K562 (cell line): ENCODE data around the gene GET3. TPM values are rescaled to one million over a fixed set of nuclear protein-coding genes. Genes with fewer than 3 reads are reported as not detected.
A peak's percentile ranks its signal among the peaks of the same experiment; 100 is the strongest.

ENCODE experiments used
- BACH1 ChIP-seq: fragments of 200-800 bp; sonication (Bioruptor generic); IDR thresholded peaks from 2 replicates; pipeline ENCODE4 v1.6.1; 2016; ENCODE audit warnings: missing genetic modification characterization, missing compliant biosample characterization
- GTF2F1 ChIP-seq: IDR thresholded peaks from 2 replicates; pipeline ENCODE4 v1.6.1; 2011; ENCODE audit warnings: low read depth, low read length, improper control_type of control experiment
- HLTF ChIP-seq: fragments of 450-650 bp; IDR thresholded peaks from 2 replicates; pipeline ENCODE4 v1.6.1; 2016
- KLF13 ChIP-seq: fragments of 450-650 bp; IDR thresholded peaks from 2 replicates; pipeline ENCODE4 v1.6.1; 2016; ENCODE audit warnings: missing genetic modification characterization, low read depth, mild to moderate bottlenecking, missing compliant biosample characterization, moderate library complexity, borderline replicate concordance
- KLF6 ChIP-seq: fragments of 250-450 bp; sonication (Bioruptor Pico); IDR thresholded peaks from 2 replicates; pipeline ENCODE4 v1.4.0; 2020; ENCODE audit warnings: mild to moderate bottlenecking, moderate library complexity, borderline replicate concordance
- MAZ ChIP-seq, 2 experiments: fragments of 450-650 bp in 1 of 2; sonication (generic) in 1 of 2; formaldehyde crosslinking; IDR thresholded peaks in 1 of 2; conservative IDR thresholded peaks in 1 of 2; 2 replicates each; pipeline versions ENCODE4 v1.4.0 to v1.5.0; 2020; ENCODE audit warnings: mild to moderate bottlenecking in 1 of 2, missing genetic modification reagents in 1 of 2
- NCOA6 ChIP-seq: fragments of 450-650 bp; IDR thresholded peaks from 2 replicates; pipeline ENCODE4 v1.6.1; 2017; ENCODE audit warnings: mild to moderate bottlenecking
- POLR2AphosphoS5 ChIP-seq: IDR thresholded peaks from 2 replicates; pipeline ENCODE4 v1.6.1; 2011; ENCODE audit warnings: mild to moderate bottlenecking, low read depth, low read length, moderate library complexity; ENCODE audit not compliant: control insufficient read depth, insufficient read depth
- RBM22 ChIP-seq: fragments of 200-400 bp; formaldehyde crosslinking; IDR thresholded peaks from 2 replicates; pipeline ENCODE4 v1.6.1; 2018; ENCODE audit warnings: low read length, low read depth; ENCODE audit not compliant: poor library complexity, severe bottlenecking
- TBP ChIP-seq: optimal IDR thresholded peaks from 2 replicates; pipeline ENCODE3; 2011; ENCODE audit warnings: low read depth, low read length, improper control_type of control experiment
- ZNF121 ChIP-seq: sonication (generic); formaldehyde crosslinking; conservative IDR thresholded peaks from 2 replicates; pipeline ENCODE4 v1.8.0; 2022; ENCODE audit warnings: missing genetic modification reagents
- ZNF146 ChIP-seq: IDR thresholded peaks from one replicate; pipeline ENCODE4 v1.6.1; 2018; ENCODE audit warnings: missing compliant biosample characterization; ENCODE audit not compliant: unreplicated experiment
- ZNF561 ChIP-seq: fragments of 450-650 bp; formaldehyde crosslinking; conservative IDR thresholded peaks from 2 replicates; pipeline ENCODE4 v1.4.0; 2020; ENCODE audit warnings: mild to moderate bottlenecking, moderate library complexity
- ZSCAN32 ChIP-seq: fragments of 450-650 bp; formaldehyde crosslinking; IDR thresholded peaks from 2 replicates; pipeline ENCODE4 v1.4.0; 2020; ENCODE audit warnings: mild to moderate bottlenecking, moderate library complexity
- polyA plus RNA-seq, 8 experiments: library from polyadenylated mRNA; depleted of rRNA in 4 of 8; stranded (reverse) in 5 of 8; unstranded in 3 of 8; fragments of >200 nt; fragmentation: Nextera tagmentation in 2 of 8; fragmentation: Illumina TruSeq in 1 of 8; extraction: Ambion mirVana in 2 of 8; extraction: Trizol in 1 of 8; gene quantifications; 2 replicates each; pipeline versions ENCODE4 v1.2.1 to v1.2.3, GENCODE V29; 2011 to 2014; ENCODE audit warnings: inconsistent platforms in 1 of 8, missing spikeins in 1 of 8
- total RNA-seq, 7 experiments: library from RNA; depleted of rRNA in 6 of 7; stranded (reverse); fragments of >200 nt in 6 of 7; fragmentation: Illumina TruSeq in 2 of 7; extraction: Trizol in 2 of 7; gene quantifications; 2 replicates each; pipeline versions ENCODE4 v1.2.1 to v1.2.3, GENCODE V29; 2011 to 2021; ENCODE audit warnings: low replicate concordance in 1 of 7
- TF ChIP-seq, protein P1 (sequence below): fragments of 250-450 bp; sonication (Bioruptor Pico); IDR thresholded peaks from 2 replicates; pipeline ENCODE4 v1.5.0; 2021; ENCODE audit warnings: mild to moderate bottlenecking, borderline replicate concordance
- TF ChIP-seq, protein P2 (sequence below): fragments of 450-650 bp; IDR thresholded peaks from 2 replicates; pipeline ENCODE4 v1.6.1; 2016; ENCODE audit warnings: antibody characterized with exemption

The GET3 gene
- total and polyA plus RNA-seq, 9 of the 15 experiments (the other 6 are each of a cell fraction or from before 2014, with no cell fraction given) = 8.3 to 83.5 (median 51.8) TPM

DNA sequence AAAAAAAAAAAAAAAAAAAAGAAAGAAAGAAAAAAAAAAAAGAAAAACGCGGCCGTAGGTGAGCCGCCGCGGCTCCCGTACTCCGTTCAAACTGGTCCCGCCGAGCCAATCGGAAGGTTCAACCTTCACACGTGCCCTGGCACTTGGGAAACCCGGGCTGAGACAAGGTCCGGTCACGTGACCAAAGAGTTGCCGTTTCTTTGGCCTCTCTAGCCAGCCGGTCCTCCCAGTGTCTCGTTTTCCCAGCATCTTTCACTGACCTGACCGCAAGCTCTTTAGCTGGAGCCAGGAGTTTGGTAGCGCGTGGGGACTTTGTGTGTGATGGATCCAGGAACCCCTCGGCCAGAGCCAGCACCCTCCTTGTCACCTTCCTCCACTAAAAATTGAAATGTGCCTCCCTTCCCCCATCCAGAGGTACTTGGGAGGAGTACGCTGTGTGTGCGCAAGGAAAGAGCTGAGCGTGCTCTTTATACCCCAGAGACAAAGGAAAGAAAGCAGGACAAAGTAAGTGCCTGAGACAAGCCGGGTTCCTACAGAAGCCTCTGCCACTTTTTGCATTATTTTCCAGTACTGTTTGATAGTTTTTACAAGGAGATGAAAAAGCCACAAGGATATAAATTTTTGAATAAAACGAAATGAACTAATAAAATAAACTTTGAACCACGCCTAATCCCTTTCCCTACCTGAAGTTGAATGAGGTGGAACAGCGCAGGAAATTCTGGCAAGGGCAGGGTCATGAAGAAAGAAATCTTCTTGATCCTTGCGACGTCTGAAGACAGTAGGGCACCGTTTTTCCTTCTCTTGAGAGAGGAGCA is 14.5 kb upstream of the GET3 start (continued):
- TF ChIP-seq, protein P1, sequence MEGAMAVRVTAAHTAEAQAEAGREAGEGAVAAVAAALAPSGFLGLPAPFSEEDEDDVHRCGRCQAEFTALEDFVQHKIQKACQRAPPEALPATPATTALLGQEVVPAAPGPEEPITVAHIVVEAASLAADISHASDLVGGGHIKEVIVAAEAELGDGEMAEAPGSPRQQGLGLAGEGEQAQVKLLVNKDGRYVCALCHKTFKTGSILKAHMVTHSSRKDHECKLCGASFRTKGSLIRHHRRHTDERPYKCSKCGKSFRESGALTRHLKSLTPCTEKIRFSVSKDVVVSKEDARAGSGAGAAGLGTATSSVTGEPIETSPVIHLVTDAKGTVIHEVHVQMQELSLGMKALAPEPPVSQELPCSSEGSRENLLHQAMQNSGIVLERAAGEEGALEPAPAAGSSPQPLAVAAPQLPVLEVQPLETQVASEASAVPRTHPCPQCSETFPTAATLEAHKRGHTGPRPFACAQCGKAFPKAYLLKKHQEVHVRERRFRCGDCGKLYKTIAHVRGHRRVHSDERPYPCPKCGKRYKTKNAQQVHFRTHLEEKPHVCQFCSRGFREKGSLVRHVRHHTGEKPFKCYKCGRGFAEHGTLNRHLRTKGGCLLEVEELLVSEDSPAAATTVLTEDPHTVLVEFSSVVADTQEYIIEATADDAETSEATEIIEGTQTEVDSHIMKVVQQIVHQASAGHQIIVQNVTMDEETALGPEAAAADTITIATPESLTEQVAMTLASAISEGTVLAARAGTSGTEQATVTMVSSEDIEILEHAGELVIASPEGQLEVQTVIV (CRISPR knock-in tag) = no peak
- TF ChIP-seq KLF13 (no peak), MAZ (CRISPR knock-in tag; conservative IDR thresholded peaks at IDR 0.05 in 1 of 2, IDR thresholded peaks at IDR 0.05 in 1 of 2) (no peak; a peak in 1 of 4 replicates), ZSCAN32 (CRISPR knock-in tag) (no peak), TBP (peak; percentile 84), NCOA6 (no peak), RBM22 (no peak), KLF6 (0 out of 2 replicates have a peak, but pooled peaks have one; percentile 52), POLR2AphosphoS5 (peak; percentile 77; the same call in 1 of the 2 replicates), ZNF121 (CRISPR knock-in tag) (no peak), ZNF561 (CRISPR knock-in tag) (no peak), HLTF (no peak), ZNF146 (CRISPR knock-in tag) (no peak), GTF2F1 (no peak), BACH1 (no peak)
- TF ChIP-seq, protein P2, sequence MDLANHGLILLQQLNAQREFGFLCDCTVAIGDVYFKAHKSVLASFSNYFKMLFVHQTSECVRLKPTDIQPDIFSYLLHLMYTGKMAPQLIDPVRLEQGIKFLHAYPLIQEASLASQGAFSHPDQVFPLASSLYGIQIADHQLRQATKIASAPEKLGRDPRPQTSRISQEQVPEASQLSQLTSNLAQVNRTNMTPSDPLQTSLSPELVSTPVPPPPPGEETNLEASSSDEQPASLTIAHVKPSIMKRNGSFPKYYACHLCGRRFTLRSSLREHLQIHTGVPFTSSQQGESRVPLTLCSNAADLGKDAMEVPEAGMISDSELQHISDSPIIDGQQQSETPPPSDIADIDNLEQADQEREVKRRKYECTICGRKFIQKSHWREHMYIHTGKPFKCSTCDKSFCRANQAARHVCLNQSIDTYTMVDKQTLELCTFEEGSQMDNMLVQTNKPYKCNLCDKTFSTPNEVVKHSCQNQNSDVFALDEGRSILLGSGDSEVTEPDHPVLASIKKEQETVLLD = no peak; the same call in 1 of the 2 replicates
